K562 (cell line): ENCODE results near the gene GMDS. TPM values are rescaled to one million over a fixed set of nuclear protein-coding genes. Genes with fewer than 3 reads are reported as not detected.

Experiments
- ATAC-seq: fragments of 200-7000 bp; cut with Tn5 transposase; 3 replicates; pipeline ENCODE4 v1.9.1; 2020; ENCODE audit warnings: moderate library complexity
- BruUV-seq: library from RNA; stranded (reverse); fragments of 400-500 nt; replicated peaks from 2 replicates; lab custom pipeline; 2021; lab: Mats Ljungman, UMichigan
- CTCF ChIA-PET: fragments of 300-600 bp; formaldehyde crosslinking; extraction: SDS; loops from one replicate; lab custom pipeline; 2021; ENCODE audit warnings: low intra/inter-chr PET ratio; lab: Yijun Ruan, JAX
- POLR2A ChIA-PET: fragments of 300-600, 350-650 bp; sonication (Branson Sonifier 250); formaldehyde crosslinking; extraction: SDS; loops from one replicate; lab custom pipeline; 2021; ENCODE audit warnings: antibody characterized with exemption, inconsistent platforms; lab: Yijun Ruan, JAX
- DNase-seq, 4 experiments: peaks; one replicate each; pipeline versions ENCODE4 v3.0.0 to v3.0.0-alpha.2; 2011 to 2018; ENCODE audit warnings: low spot score in 3 of 4, mixed read lengths in 3 of 4; ENCODE audit errors: extremely low read depth in 1 of 4
- FAIRE-seq: peaks from 2 replicates; lab custom pipeline; 2011; peaks lifted over from hg19 to GRCh38; lab: Jason Lieb, UNC
- H2AFZ ChIP-seq: 2 replicates; pipeline ENCODE4 v1.6.0; 2011; ENCODE audit warnings: low read depth, low read length, control low read depth, inconsistent platforms
- H3K27ac ChIP-seq: fragments of 200-600 bp; 3 replicates; pipeline ENCODE4 v1.8.0; 2011; ENCODE audit warnings: low read depth, mild to moderate bottlenecking, control low read depth, inconsistent platforms, low read length, moderate library complexity, mixed read lengths; ENCODE audit errors: extremely low read depth
- H3K27me3 ChIP-seq, 2 experiments: fragments of 300-600 bp in 1 of 2; 2 replicates in 1 of 2; 3 replicates in 1 of 2; pipeline versions ENCODE4 v1.6.0 to v1.8.0; 2011; ENCODE audit warnings: inconsistent platforms in 2 of 2, low read length in 2 of 2, mild to moderate bottlenecking in 1 of 2, mixed read lengths in 1 of 2, moderate library complexity in 1 of 2; ENCODE audit not compliant: control insufficient read depth in 2 of 2, insufficient read depth in 2 of 2
- H3K36me3 ChIP-seq: fragments of 300-600 bp; 3 replicates; pipeline ENCODE4 v1.8.0; 2011; ENCODE audit warnings: mild to moderate bottlenecking, low read length, inconsistent platforms; ENCODE audit not compliant: control insufficient read depth, insufficient read depth
- H3K4me1 ChIP-seq, 2 experiments: fragments of 200-600 bp in 1 of 2; replicated peaks in 1 of 2; 2 replicates in 1 of 2; 3 replicates in 1 of 2; pipeline versions ENCODE4 v1.5.1 to v1.8.0; 2011; ENCODE audit warnings: inconsistent platforms in 2 of 2, low read length in 2 of 2, mild to moderate bottlenecking in 1 of 2, mixed read lengths in 1 of 2, moderate library complexity in 1 of 2; ENCODE audit not compliant: control insufficient read depth in 2 of 2, insufficient read depth in 2 of 2
- H3K4me2 ChIP-seq: 2 replicates; pipeline ENCODE4 v1.6.1; 2011; ENCODE audit warnings: low read length, control low read depth, inconsistent platforms, mixed read lengths; ENCODE audit not compliant: insufficient read depth
- H3K4me3 ChIP-seq: fragments of 200-600 bp; sonication (generic), shearing (Covaris generic); 2 replicates; pipeline ENCODE4 v1.5.1; 2016; ENCODE audit warnings: control low read depth, inconsistent platforms
- H3K79me2 ChIP-seq: fragments of 200-600 bp; 3 replicates; pipeline ENCODE4 v1.8.0; 2011; ENCODE audit warnings: low read length, inconsistent platforms; ENCODE audit not compliant: control insufficient read depth, insufficient read depth
- H3K9ac ChIP-seq, 2 experiments: 2 replicates each; pipeline versions ENCODE4 v1.6.0 to v1.6.1; 2011; ENCODE audit warnings: low read depth in 2 of 2, low read length in 2 of 2, control low read depth in 1 of 2, inconsistent platforms in 1 of 2, mild to moderate bottlenecking in 1 of 2, mixed read lengths in 1 of 2; ENCODE audit not compliant: insufficient read depth in 1 of 2
- H3K9me1 ChIP-seq: one replicate; pipeline ENCODE4 v1.6.0; 2011; ENCODE audit warnings: inconsistent platforms, mild to moderate bottlenecking, low read length, moderate library complexity; ENCODE audit not compliant: control insufficient read depth, insufficient read depth
- H3K9me3 ChIP-seq: replicated peaks from 2 replicates; pipeline ENCODE4 v1.5.1; 2011; ENCODE audit warnings: low read depth, low read length, inconsistent platforms; ENCODE audit not compliant: control insufficient read depth, insufficient read depth
- H4K20me1 ChIP-seq: replicated peaks from 2 replicates; pipeline ENCODE4 v1.6.1; 2011; ENCODE audit warnings: low read length, inconsistent platforms, mixed read lengths; ENCODE audit not compliant: control insufficient read depth, insufficient read depth
- BRD4 ChIP-seq: fragments of 200-600 bp; sonication (generic); IDR thresholded peaks from 2 replicates; pipeline ENCODE4 v1.6.1; 2017; ENCODE audit warnings: inconsistent platforms
- E2F1 ChIP-seq: sonication (generic); formaldehyde crosslinking; IDR thresholded peaks from 2 replicates; pipeline ENCODE4 v1.8.1; 2023; ENCODE audit warnings: mild to moderate bottlenecking, missing genetic modification reagents, moderate library complexity
- EWSR1 ChIP-seq: fragments of 450-650 bp; IDR thresholded peaks from 2 replicates; pipeline ENCODE4 v1.6.1; 2018; ENCODE audit warnings: borderline replicate concordance, mild to moderate bottlenecking, low read depth, moderate library complexity; ENCODE audit not compliant: partially characterized antibody
- EZH2 ChIP-seq: IDR thresholded peaks from 2 replicates; pipeline ENCODE4 v1.6.1; 2012; ENCODE audit warnings: low read depth, mild to moderate bottlenecking, inconsistent platforms, low read length, borderline replicate concordance
- GABPB1 ChIP-seq: sonication (generic); formaldehyde crosslinking; IDR thresholded peaks from 2 replicates; pipeline ENCODE4 v1.8.0; 2022; ENCODE audit warnings: mild to moderate bottlenecking, missing genetic modification reagents
- HBP1 ChIP-seq: fragments of 450-650 bp; formaldehyde crosslinking; IDR thresholded peaks from 2 replicates; pipeline ENCODE4 v1.4.0; 2022; ENCODE audit warnings: missing genetic modification characterization
- KDM1A ChIP-seq, 2 experiments: fragments of 450-650 bp; IDR thresholded peaks; 2 replicates each; pipeline ENCODE4 v1.6.1; 2016; ENCODE audit warnings: mild to moderate bottlenecking in 2 of 2
- KLF13 ChIP-seq: fragments of 450-650 bp; IDR thresholded peaks from 2 replicates; pipeline ENCODE4 v1.6.1; 2016; ENCODE audit warnings: missing genetic modification characterization, low read depth, mild to moderate bottlenecking, missing compliant biosample characterization, moderate library complexity, borderline replicate concordance
- NCOA6 ChIP-seq: fragments of 450-650 bp; IDR thresholded peaks from 2 replicates; pipeline ENCODE4 v1.6.1; 2017; ENCODE audit warnings: mild to moderate bottlenecking
- SAFB ChIP-seq: fragments of 200-400 bp; formaldehyde crosslinking; IDR thresholded peaks from 2 replicates; pipeline ENCODE4 v1.6.1; 2017; ENCODE audit warnings: low read depth, low read length, borderline replicate concordance
- SIX5 ChIP-seq, 2 experiments: IDR thresholded peaks; 2 replicates each; pipeline ENCODE4 v1.6.1; 2011; ENCODE audit warnings: low read length in 2 of 2, borderline replicate concordance in 1 of 2, low read depth in 1 of 2, mild to moderate bottlenecking in 1 of 2, moderate library complexity in 1 of 2; ENCODE audit not compliant: insufficient read depth in 1 of 2
- THAP12 ChIP-seq: fragments of 250-450 bp; sonication (Bioruptor Pico); IDR thresholded peaks from 2 replicates; pipeline ENCODE4 v1.9.0; 2021; ENCODE audit warnings: mild to moderate bottlenecking, inconsistent platforms
- THRB ChIP-seq: fragments of 450-650 bp; formaldehyde crosslinking; conservative IDR thresholded peaks from 2 replicates; pipeline ENCODE4 v1.4.0; 2022; ENCODE audit warnings: mild to moderate bottlenecking, missing genetic modification characterization
- ZNF830 ChIP-seq: fragments of 250-450 bp; sonication (Bioruptor Pico); IDR thresholded peaks from 2 replicates; pipeline ENCODE4 v1.5.0; 2021; ENCODE audit warnings: mild to moderate bottlenecking
- WGBS: fragments of 100-300 bp; shearing (Covaris generic); methylation state at CpG from one replicate; pipeline ENCODE4 v1.1.6; 2016; ENCODE audit warnings: low coverage, mixed read lengths; ENCODE audit not compliant: insufficient coverage; ENCODE audit errors: missing lambda C conversion rate; 5-methylcytosine and 5-hydroxymethylcytosine counted together
- in situ Hi-C: fragments of 300-500 bp; cut with MboI; formaldehyde crosslinking; loops from 4 replicates; pipeline ENCODE4 v1.15.0; 2018; ENCODE audit warnings: inconsistent platforms, mixed read lengths
- intact Hi-C: fragments of 100-400 bp; cut with micrococcal nuclease; formaldehyde crosslinking; loops from 2 replicates; pipeline ENCODE4 v1.14.2; 2022
- polyA plus RNA-seq, 8 experiments: library from polyadenylated mRNA; depleted of rRNA in 4 of 8; stranded (reverse) in 5 of 8; unstranded in 3 of 8; fragments of >200 nt; fragmentation: Nextera tagmentation in 2 of 8; fragmentation: Illumina TruSeq in 1 of 8; extraction: Ambion mirVana in 2 of 8; extraction: Trizol in 1 of 8; gene quantifications; 2 replicates each; pipeline versions ENCODE4 v1.2.1 to v1.2.3, GENCODE V29; 2011 to 2014; ENCODE audit warnings: inconsistent platforms in 1 of 8, missing spikeins in 1 of 8
- total RNA-seq, 7 experiments: library from RNA; depleted of rRNA in 6 of 7; stranded (reverse); fragments of >200 nt in 6 of 7; fragmentation: Illumina TruSeq in 2 of 7; extraction: Trizol in 2 of 7; gene quantifications; 2 replicates each; pipeline versions ENCODE4 v1.2.1 to v1.2.3, GENCODE V29; 2011 to 2021; ENCODE audit warnings: low replicate concordance in 1 of 7
- TF ChIP-seq, protein P1 (sequence below): fragments of 450-650 bp; IDR thresholded peaks from 2 replicates; pipeline ENCODE4 v1.6.1; 2014; ENCODE audit warnings: low read depth, mild to moderate bottlenecking, moderate library complexity, borderline replicate concordance

GMDS gene
- total and polyA plus RNA-seq, 9 of the 15 experiments (the other 6 are each of a cell fraction or from before 2014, with no cell fraction given) = 0.48 to 31.8 (median 13.4) TPM

- H3K4me3 ChIP-seq = no peak overlapping the region
- H3K9me3 ChIP-seq = no peaks in the 10 kb centered on the region
- in situ Hi-C loops (no loop called here), intact Hi-C loops (no loop called here)
- no peak overlapping the region for H3K4me2 ChIP-seq
- ATAC-seq = no peak
- H3K9ac ChIP-seq = no peak overlapping the region
- no peaks in the 10 kb centered on the region for H3K36me3 ChIP-seq
- POLR2A ChIA-PET = interaction anchor here (0.6 kb wide), 1 partner anchor 838 kb away, joined by 3 read pairs; no protein-coding TSS in a partner anchor
- H4K20me1 ChIP-seq = peaks cover 14% of the 10 kb centered on the region
- WGBS = 5% methylated on average over 5 of the region's 5 CpGs
- H2AFZ ChIP-seq = no peak overlapping the region
- peaks cover 3 to 22% of the 10 kb centered on the region in 2 experiments; a peak in 2 of 5 replicates for H3K27me3 ChIP-seq
- no peaks in the 10 kb centered on the region for H3K9me1 ChIP-seq
- BruUV-seq = no TSS peak
- CTCF ChIA-PET = no interaction called here
- no peak overlapping the region for H3K27ac ChIP-seq
- FAIRE-seq = no peak
- H3K4me1 ChIP-seq = peaks cover 0 to 5% of the 10 kb centered on the region in 2 experiments; a peak in 1 of 5 replicates
- DNase-seq = no peak
- H3K79me2 ChIP-seq = no peaks in the 10 kb centered on the region
- TF ChIP-seq HBP1 (CRISPR knock-in tag) (no peak), SIX5 (IDR thresholded peaks at IDR 0.05; ENCODE audit: borderline replicate concordance in 1 of 2, insufficient read depth in 1 of 2, low read depth in 1 of 2, low read length in 2 of 2) (no peak), EZH2 (no peak), THRB (CRISPR knock-in tag) (no peak), KDM1A (IDR thresholded peaks at IDR 0.05) (no peak), ZNF830 (no peak), E2F1 (CRISPR knock-in tag) (no peak), KLF13 (tag) (no peak), GABPB1 (CRISPR knock-in tag) (no peak), THAP12 (CRISPR knock-in tag) (no peak), EWSR1 (no peak), BRD4 (no peak), NCOA6 (no peak), SAFB (no peak)
- TF ChIP-seq, protein P1, sequence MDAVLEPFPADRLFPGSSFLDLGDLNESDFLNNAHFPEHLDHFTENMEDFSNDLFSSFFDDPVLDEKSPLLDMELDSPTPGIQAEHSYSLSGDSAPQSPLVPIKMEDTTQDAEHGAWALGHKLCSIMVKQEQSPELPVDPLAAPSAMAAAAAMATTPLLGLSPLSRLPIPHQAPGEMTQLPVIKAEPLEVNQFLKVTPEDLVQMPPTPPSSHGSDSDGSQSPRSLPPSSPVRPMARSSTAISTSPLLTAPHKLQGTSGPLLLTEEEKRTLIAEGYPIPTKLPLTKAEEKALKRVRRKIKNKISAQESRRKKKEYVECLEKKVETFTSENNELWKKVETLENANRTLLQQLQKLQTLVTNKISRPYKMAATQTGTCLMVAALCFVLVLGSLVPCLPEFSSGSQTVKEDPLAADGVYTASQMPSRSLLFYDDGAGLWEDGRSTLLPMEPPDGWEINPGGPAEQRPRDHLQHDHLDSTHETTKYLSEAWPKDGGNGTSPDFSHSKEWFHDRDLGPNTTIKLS = no peak
Measured at GRCh38 chr6:2192976-2193375, 52.4 kb downstream of the GMDS start.
